ENCODE data around the gene LIMS1.
"Not testable (repeated sequence)": the region's sequence is repeated elsewhere in the genome, so short reads cannot be mapped to it uniquely, and the experiment has no call there.

The LIMS1 gene

GRCh38 chr2:108533832-108534583, at the start of gene LIMS1:
Gene LIMS1 (plus strand): TSS chr2:108534470. CDS start chr2:108534563, 93 bp downstream.
- DNase-seq (ENCODE audit: low read depth in 2 of 2): peak; percentile 70 to 87

- no peak for DNase-seq (ENCODE audit: low read depth in 2 of 2)
Measured at GRCh38 chr2:108485253-108485652, 49.0 kb upstream of the LIMS1 start.

GRCh38 chr2:108490506-108491122, 43.7 kb upstream of the LIMS1 start:
- DNase-seq (ENCODE audit: low read depth in 2 of 2): no peak

- DNase-seq (ENCODE audit: low read depth in 2 of 2): no peak
Measured at GRCh38 chr2:108491848-108492247, 42.4 kb upstream of the LIMS1 start.

- no peak for DNase-seq (ENCODE audit: low read depth in 2 of 2)
Measured at GRCh38 chr2:108492364-108492763, 41.9 kb upstream of the LIMS1 start.

GRCh38 chr2:108496167-108496566, 38.1 kb upstream of the LIMS1 start:
- not testable (repeated sequence) for DNase-seq (ENCODE audit: low read depth in 2 of 2)

GRCh38 chr2:108507620-108508019, 26.6 kb upstream of the LIMS1 start:
- DNase-seq (ENCODE audit: low read depth in 2 of 2): not testable (repeated sequence)

- not testable (repeated sequence) for DNase-seq (ENCODE audit: low read depth in 2 of 2)
Measured at GRCh38 chr2:108512431-108512830, 21.8 kb upstream of the LIMS1 start.

- not testable (repeated sequence) for DNase-seq (ENCODE audit: low read depth in 2 of 2)
Measured at GRCh38 chr2:108514478-108514877, 19.8 kb upstream of the LIMS1 start.

GRCh38 chr2:108524688-108525087, 9.6 kb upstream of the LIMS1 start:
- not testable (repeated sequence) for DNase-seq (ENCODE audit: low read depth in 2 of 2)

GRCh38 chr2:108525258-108525657, 9.0 kb upstream of the LIMS1 start:
- not testable (repeated sequence) for DNase-seq (ENCODE audit: low read depth in 2 of 2)

- no peak for DNase-seq (ENCODE audit: low read depth in 2 of 2)
Measured at GRCh38 chr2:108531674-108532055, 2.6 kb upstream of the LIMS1 start.

- DNase-seq (ENCODE audit: low read depth in 2 of 2): peak in 1 of 2 experiments; percentile 24
Measured at GRCh38 chr2:108534584-108535356, 500 bp downstream of the LIMS1 start.

GRCh38 chr2:108535357-108535631, 1.0 kb downstream of the LIMS1 start:
- no peak for DNase-seq (ENCODE audit: low read depth in 2 of 2)

- DNase-seq (ENCODE audit: low read depth in 2 of 2): no peak
Measured at GRCh38 chr2:108536133-108536780, 2.0 kb downstream of the LIMS1 start.

GRCh38 chr2:108536911-108537310, 2.6 kb downstream of the LIMS1 start:
- DNase-seq (ENCODE audit: low read depth in 2 of 2): no peak

- no peak for DNase-seq (ENCODE audit: low read depth in 2 of 2)
Measured at GRCh38 chr2:108538000-108538625, 3.8 kb downstream of the LIMS1 start.

- no peak for DNase-seq (ENCODE audit: low read depth in 2 of 2)
Measured at GRCh38 chr2:108541451-108541850, 7.2 kb downstream of the LIMS1 start.

- no peak for DNase-seq (ENCODE audit: low read depth in 2 of 2)
Measured at GRCh38 chr2:108542071-108542470, 7.8 kb downstream of the LIMS1 start.

GRCh38 chr2:108547606-108548005, 13.3 kb downstream of the LIMS1 start:
- DNase-seq (ENCODE audit: low read depth in 2 of 2): no peak

GRCh38 chr2:108548208-108549003, 14.1 kb downstream of the LIMS1 start:
- DNase-seq (ENCODE audit: low read depth in 2 of 2): no peak
